Endodermal cell (in vitro differentiated cells): ENCODE measurements around the gene SCTR. TPM values are rescaled to one million over a fixed set of nuclear protein-coding genes. Genes with fewer than 3 reads are reported as not detected.

Experiments used
- DNase-seq: peaks from one replicate; pipeline ENCODE4 v3.0.0-alpha.2; 2017
- H3K27ac ChIP-seq: 2 replicates; pipeline ENCODE4 v1.5.1; 2013; ENCODE audit warnings: mild to moderate bottlenecking, low read depth, low read length, moderate library complexity
- H3K27me3 ChIP-seq: 2 replicates; pipeline ENCODE4 v1.6.1; 2013; ENCODE audit warnings: mild to moderate bottlenecking, low read length, moderate library complexity; ENCODE audit not compliant: insufficient read depth, control insufficient read depth, poor library complexity, severe bottlenecking
- H3K36me3 ChIP-seq: 2 replicates; pipeline ENCODE4 v1.7.0; 2013; ENCODE audit warnings: mild to moderate bottlenecking, low read length, moderate library complexity; ENCODE audit not compliant: control insufficient read depth, insufficient read depth
- H3K4me1 ChIP-seq: one replicate; pipeline ENCODE4 v1.7.0; 2013; ENCODE audit warnings: low read length; ENCODE audit not compliant: control insufficient read depth, insufficient read depth
- H3K4me3 ChIP-seq: 2 replicates; pipeline ENCODE4 v1.5.1; 2013; ENCODE audit warnings: mild to moderate bottlenecking, low read length, moderate library complexity
- H3K9ac ChIP-seq: 2 replicates; pipeline ENCODE4 v1.6.1; 2013; ENCODE audit warnings: mild to moderate bottlenecking, low read length, moderate library complexity; ENCODE audit not compliant: poor library complexity, severe bottlenecking; ENCODE audit errors: extremely low read depth
- H3K9me3 ChIP-seq: 2 replicates; pipeline ENCODE4 v1.6.1; 2013; ENCODE audit warnings: mild to moderate bottlenecking, low read length, moderate library complexity; ENCODE audit not compliant: control insufficient read depth
- H3K27ac Mint-ChIP-seq: 2 replicates; pipeline ENCODE4 v1.8.0; 2020; ENCODE audit warnings: mixed read lengths
- H3K27me3 Mint-ChIP-seq: 2 replicates; pipeline ENCODE4 v1.8.0; 2021; ENCODE audit warnings: mild to moderate bottlenecking, mixed read lengths; ENCODE audit not compliant: insufficient read depth
- H3K36me3 Mint-ChIP-seq: 2 replicates; pipeline ENCODE4 v1.8.0; 2020; ENCODE audit warnings: low read depth, mixed read lengths
- H3K4me1 Mint-ChIP-seq: 2 replicates; pipeline ENCODE4 v1.8.0; 2020; ENCODE audit warnings: mixed read lengths
- H3K4me3 Mint-ChIP-seq: 2 replicates; pipeline ENCODE4 v1.8.0; 2020; ENCODE audit warnings: mild to moderate bottlenecking, moderate library complexity, mixed read lengths
- H3K9me3 Mint-ChIP-seq: 2 replicates; pipeline ENCODE4 v1.8.0; 2020; ENCODE audit warnings: mild to moderate bottlenecking, mixed read lengths
- CTCF ChIP-seq: fragments of 200-600 bp; sonication (generic); conservative IDR thresholded peaks from 2 replicates; pipeline ENCODE4 v1.5.0; 2021; ENCODE audit warnings: antibody characterized with exemption, mild to moderate bottlenecking
- WGBS, 2 experiments: methylation state at CpG; one replicate each; pipeline versions ENCODE4 v1.1.5 to v1.1.7; 2013; ENCODE audit warnings: missing lambda C conversion rate in 2 of 2, mixed read lengths in 1 of 2; ENCODE audit not compliant: insufficient coverage in 1 of 2, insufficient read length in 1 of 2; 5-methylcytosine and 5-hydroxymethylcytosine counted together
- long read RNA-seq, 4 experiments: library from polyadenylated mRNA in 2 of 4; library from RNA in 1 of 4; library from capped mRNA in 1 of 4; stranded (forward) in 3 of 4; unstranded in 1 of 4; transcript quantifications; one replicate each; pipeline ENCODE4 v2.0.0, GENCODE V29; 2020 to 2021; ENCODE audit warnings: inconsistent platforms in 1 of 4
- polyA plus RNA-seq, 2 experiments: library from polyadenylated mRNA; stranded (reverse); fragments of 50-300 nt; gene quantifications; one replicate each; pipeline ENCODE4 v1.2.3, GENCODE V29; 2013
- total RNA-seq, 2 donors: library from RNA; stranded (reverse); fragmentation: NEBNext Ultra II Directional in 1 of 2; extraction: Animal tissue kit (Norgen Biotek cat#: 25700) in 1 of 2; gene quantifications; 2 replicates in 1 of 2; 3 replicates in 1 of 2; pipeline ENCODE4 v1.2.1, GENCODE V29; 2021

The SCTR gene
- under 1 TPM; 0.20 to 0.49 TPM for total RNA-seq
- 0.25 TPM for polyA plus RNA-seq (2013, experiment 1 of 2)
- polyA plus RNA-seq (2013, experiment 2 of 2): 0.41 TPM
- long read RNA-seq, experiment 1: 0 reads
- long read RNA-seq, experiment 2, partial matches to known transcripts: 0 of 1 reads
- long read RNA-seq, experiment 2, other reads (novel, unspliced or antisense): 1 of 1 reads
- long read RNA-seq, experiment 3: 0 reads
- long read RNA-seq, experiment 4, partial matches to known transcripts: 0 of 1 reads
- long read RNA-seq, experiment 4, other reads (novel, unspliced or antisense): 1 of 1 reads

GRCh38 chr2:119523952-119524694, at the start of gene SCTR:
Gene SCTR (minus strand): TSS chr2:119524483. CDS start chr2:119524226, 257 bp downstream.
- H3K9me3 ChIP-seq: no peaks in the 10 kb centered on the region
- H3K27me3 ChIP-seq: peaks cover 51% of the 10 kb centered on the region
- no peaks in the 10 kb centered on the region for H3K36me3 ChIP-seq
- no peaks in the 10 kb centered on the region for H3K36me3 Mint-ChIP-seq
- peaks cover 22% of the 10 kb centered on the region for H3K4me1 Mint-ChIP-seq
- no peak within 1 kb of the TSS for H3K9ac ChIP-seq
- H3K9me3 Mint-ChIP-seq: no peaks in the 10 kb centered on the region
- H3K27ac Mint-ChIP-seq: no peak within 1 kb of the TSS
- peak within 1 kb of the TSS; percentile 57 for H3K4me3 Mint-ChIP-seq
- peak within 1 kb of the TSS; percentile 78 for H3K4me3 ChIP-seq
- no peak within 1 kb of the TSS for H3K27ac ChIP-seq
- peaks cover 17% of the 10 kb centered on the region for H3K4me1 ChIP-seq
- peak; percentile 87 for DNase-seq
- WGBS, 2 experiments: 0 to 7% methylated on average over 19 to 74 of the region's 74 CpGs
- H3K27me3 Mint-ChIP-seq: peaks cover 59% of the 10 kb centered on the region
- TF ChIP-seq CTCF: peak; percentile 52

- TF ChIP-seq CTCF: no peak
- Histone ChIP-seq H3K4me3 (no peak overlapping the region), H3K36me3 (no peaks in the 10 kb centered on the region), H3K27me3 (no peaks in the 10 kb centered on the region), H3K9ac (no peak overlapping the region), H3K27ac (no peak overlapping the region), H3K4me1 (no peaks in the 10 kb centered on the region), H3K9me3 (peaks cover 14% of the 10 kb centered on the region)
- no peak overlapping the region for H3K4me3 Mint-ChIP-seq
- DNase-seq: no peak
- H3K4me1 Mint-ChIP-seq: no peaks in the 10 kb centered on the region
- H3K36me3 Mint-ChIP-seq: peaks cover 22% of the 10 kb centered on the region
- no peak overlapping the region for H3K27ac Mint-ChIP-seq
- H3K9me3 Mint-ChIP-seq: peaks cover 26% of the 10 kb centered on the region
- no peaks in the 10 kb centered on the region for H3K27me3 Mint-ChIP-seq
Measured at GRCh38 chr2:119567292-119567691, 43.0 kb upstream of the SCTR start.

GRCh38 chr2:119565481-119565880, 41.2 kb upstream of the SCTR start:
- Mint-ChIP-seq H3K9me3 (peaks cover 26% of the 10 kb centered on the region), H3K36me3 (peaks cover 22% of the 10 kb centered on the region), H3K27ac (no peak overlapping the region), H3K27me3 (no peaks in the 10 kb centered on the region), H3K4me1 (no peaks in the 10 kb centered on the region), H3K4me3 (no peak overlapping the region)
- Histone ChIP-seq H3K27ac (no peak overlapping the region), H3K27me3 (no peaks in the 10 kb centered on the region), H3K4me3 (no peak overlapping the region), H3K9me3 (peaks cover 14% of the 10 kb centered on the region), H3K4me1 (no peaks in the 10 kb centered on the region), H3K36me3 (no peaks in the 10 kb centered on the region), H3K9ac (no peak overlapping the region)
- no peak for DNase-seq
- WGBS, 2 experiments: 83 to 89% methylated on average over 2 of the region's 2 CpGs
- TF ChIP-seq CTCF: no peak
